ENCODE data around the gene RPS6KA4.

Gene RPS6KA4

DNA sequence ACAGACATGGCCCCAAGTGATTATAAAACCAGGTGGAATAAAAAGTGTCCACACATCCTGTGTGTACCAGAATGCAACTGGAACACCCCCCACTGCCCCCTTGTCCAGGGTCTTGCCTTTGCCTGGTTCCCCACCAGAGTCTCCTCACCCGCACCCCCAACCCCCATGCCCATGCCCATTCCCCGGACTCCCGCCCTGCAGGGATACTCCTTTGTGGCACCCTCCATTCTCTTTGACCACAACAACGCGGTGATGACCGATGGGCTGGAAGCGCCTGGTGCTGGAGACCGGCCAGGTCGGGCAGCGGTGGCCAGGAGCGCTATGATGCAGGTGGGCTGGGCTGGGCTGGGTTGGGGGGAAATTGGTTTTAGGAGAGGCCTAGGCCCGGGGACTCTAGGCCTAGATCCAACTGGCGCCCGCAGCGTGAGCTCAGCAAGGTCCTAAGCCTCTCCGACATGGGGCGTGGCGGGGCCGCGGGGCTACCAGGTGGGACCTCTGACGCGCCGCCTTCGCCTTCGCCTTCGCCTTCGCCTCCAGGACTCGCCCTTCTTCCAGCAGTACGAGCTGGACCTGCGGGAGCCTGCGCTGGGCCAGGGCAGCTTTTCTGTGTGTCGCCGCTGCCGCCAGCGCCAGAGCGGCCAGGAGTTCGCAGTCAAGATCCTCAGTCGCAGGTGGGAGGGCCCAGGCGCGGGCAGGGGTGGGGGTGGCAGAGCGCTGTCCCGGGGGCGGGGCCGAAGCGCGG is 9.1 kb downstream of the RPS6KA4 start:
- no peak for DNase-seq

DNA sequence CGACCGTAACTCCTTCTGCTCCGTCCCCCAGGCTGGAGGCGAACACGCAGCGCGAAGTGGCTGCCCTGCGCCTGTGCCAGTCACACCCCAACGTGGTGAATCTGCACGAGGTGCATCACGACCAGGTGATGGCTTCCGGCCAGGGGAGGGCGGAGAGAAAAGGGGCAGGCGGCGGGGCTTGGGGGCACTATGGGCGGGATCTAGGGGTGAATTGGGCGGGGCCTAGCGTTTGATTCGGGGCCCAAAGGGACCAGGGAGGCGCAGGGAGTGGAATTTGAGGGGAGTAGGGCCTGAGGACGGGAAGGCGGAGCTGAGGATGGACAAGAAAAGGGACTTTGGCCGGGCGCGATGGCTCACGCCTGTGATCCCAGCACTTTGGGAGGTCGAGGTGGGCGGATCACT is 9.7 kb downstream of the RPS6KA4 start:
- no peak for DNase-seq

DNA sequence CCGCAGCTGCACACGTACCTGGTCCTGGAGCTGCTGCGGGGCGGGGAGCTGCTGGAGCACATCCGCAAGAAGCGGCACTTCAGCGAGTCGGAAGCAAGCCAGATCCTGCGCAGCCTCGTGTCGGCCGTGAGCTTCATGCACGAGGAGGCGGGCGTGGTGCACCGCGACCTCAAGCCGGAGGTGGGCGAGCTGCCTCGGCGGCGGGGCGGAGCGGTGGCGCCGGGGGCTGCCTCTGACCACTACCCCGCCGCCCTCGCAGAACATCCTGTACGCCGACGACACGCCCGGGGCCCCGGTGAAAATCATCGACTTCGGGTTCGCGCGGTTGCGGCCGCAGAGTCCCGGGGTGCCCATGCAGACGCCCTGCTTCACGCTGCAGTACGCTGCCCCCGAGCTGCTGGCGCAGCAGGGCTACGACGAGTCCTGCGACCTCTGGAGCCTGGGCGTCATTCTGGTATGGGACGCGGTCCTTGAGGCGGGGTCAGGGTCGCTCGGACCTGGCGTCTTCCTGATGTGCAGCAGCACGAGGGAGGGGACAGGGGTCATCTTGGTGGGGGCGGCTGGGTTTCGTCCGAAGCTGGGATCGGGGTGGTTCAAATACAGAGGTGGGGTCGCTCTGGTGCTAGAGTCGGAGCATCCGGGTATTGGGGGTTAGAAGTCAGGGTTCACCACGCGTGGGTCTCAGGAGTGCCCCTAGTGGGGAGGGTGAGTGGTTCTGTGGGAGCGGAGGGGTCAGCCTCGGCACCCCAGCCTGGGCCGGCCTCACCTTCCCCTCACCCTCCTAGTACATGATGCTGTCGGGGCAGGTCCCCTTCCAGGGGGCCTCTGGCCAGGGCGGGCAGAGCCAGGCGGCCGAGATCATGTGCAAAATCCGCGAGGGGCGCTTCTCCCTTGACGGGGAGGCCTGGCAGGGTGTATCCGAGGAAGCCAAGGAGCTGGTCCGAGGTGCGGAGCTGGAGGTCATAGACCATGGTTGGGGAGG is 10.8 kb downstream of the RPS6KA4 start:
- DNase-seq = no peak

GRCh38 chr11:64371201-64371600 is 12.2 kb downstream of the RPS6KA4 start:
- DNase-seq = no peak

DNA sequence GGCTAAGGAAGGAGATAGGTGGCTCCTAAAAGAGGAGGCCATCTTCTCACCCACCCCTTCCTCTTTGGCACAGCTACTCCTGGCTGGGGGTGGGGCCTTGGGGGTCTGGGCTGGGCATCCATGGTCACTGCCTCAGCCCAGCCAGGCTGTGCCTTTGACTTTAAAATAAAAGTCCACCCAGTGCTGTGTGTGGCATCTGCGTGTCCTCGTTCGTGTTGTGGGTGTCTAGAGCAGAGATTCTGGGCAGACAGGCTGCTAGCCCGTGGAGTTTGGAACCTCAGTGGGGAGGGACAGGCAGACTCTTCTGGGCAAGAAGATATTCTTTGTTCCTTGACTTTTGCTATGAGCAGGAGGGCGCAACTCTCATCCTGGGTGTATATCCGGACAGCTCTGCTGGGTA is 13.1 kb downstream of the RPS6KA4 start:
- DNase-seq = no peak

- DNase-seq = peak in 12 of 14 donors; percentile 19 to 99 (median 56)
These were observed 14.0 kb downstream of the RPS6KA4 start for GRCh38 chr11:64372802-64373597.

GRCh38 chr11:64373598-64373974 is 14.6 kb downstream of the RPS6KA4 start:
- no peak for DNase-seq

DNA sequence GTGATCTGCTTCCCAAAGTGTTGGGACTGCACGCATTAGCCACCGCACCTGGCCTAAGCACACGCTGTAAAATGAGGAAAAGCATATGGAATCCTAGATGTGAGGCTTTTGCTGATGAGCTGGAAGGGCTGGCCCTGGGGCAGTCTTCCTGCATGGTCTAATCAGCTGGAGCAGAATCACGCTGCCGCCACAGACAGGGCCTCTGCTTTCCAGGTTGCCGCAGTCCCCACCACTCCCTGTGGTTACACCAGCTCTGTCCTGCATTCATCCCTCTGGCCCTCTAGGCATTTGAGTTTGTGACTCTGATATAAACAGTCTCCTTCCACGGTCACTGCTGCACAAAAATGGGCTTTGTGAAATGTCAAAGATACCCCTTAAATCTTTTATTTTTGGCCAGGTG is 17.1 kb downstream of the RPS6KA4 start:
- no peak for DNase-seq

- DNase-seq = peak in 3 of 14 donors; percentile 16 to 95 (median 29)
These were observed 19.4 kb downstream of the RPS6KA4 start for GRCh38 chr11:64378335-64378880.

DNA sequence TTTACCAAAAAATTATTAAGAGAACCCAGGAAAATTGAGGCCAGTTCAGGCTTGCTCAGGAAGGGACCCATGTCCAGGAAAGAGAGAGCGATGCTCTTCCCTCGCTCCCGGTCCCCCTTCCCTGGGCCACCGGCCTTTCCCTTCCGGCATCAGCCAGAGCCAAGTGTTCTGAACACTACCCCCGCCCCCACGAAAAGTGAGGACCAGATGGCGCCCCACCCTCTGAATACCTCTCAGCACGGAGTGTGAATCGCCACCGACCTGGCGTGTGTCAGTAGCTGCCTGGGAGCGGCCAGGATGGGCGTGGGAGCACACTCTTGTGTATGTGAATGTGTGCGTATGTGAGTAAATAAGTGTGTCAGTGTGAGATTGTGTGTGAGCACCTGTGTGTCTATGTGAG is 20.2 kb downstream of the RPS6KA4 start:
- DNase-seq = peak in 2 of 14 donors; percentile 27 to 92

GRCh38 chr11:64379817-64380709 is 21.1 kb downstream of the RPS6KA4 start:
- DNase-seq = peak in 1 of 14 donors; percentile 36

GRCh38 chr11:64381350-64381749 is 22.4 kb downstream of the RPS6KA4 start:
- DNase-seq = no peak

GRCh38 chr11:64382047-64382446 is 23.1 kb downstream of the RPS6KA4 start:
- DNase-seq = no peak

- no peak for DNase-seq
These were observed 23.6 kb downstream of the RPS6KA4 start for GRCh38 chr11:64382586-64382985.

GRCh38 chr11:64383580-64383979 is 24.6 kb downstream of the RPS6KA4 start:
- no peak for DNase-seq

DNA sequence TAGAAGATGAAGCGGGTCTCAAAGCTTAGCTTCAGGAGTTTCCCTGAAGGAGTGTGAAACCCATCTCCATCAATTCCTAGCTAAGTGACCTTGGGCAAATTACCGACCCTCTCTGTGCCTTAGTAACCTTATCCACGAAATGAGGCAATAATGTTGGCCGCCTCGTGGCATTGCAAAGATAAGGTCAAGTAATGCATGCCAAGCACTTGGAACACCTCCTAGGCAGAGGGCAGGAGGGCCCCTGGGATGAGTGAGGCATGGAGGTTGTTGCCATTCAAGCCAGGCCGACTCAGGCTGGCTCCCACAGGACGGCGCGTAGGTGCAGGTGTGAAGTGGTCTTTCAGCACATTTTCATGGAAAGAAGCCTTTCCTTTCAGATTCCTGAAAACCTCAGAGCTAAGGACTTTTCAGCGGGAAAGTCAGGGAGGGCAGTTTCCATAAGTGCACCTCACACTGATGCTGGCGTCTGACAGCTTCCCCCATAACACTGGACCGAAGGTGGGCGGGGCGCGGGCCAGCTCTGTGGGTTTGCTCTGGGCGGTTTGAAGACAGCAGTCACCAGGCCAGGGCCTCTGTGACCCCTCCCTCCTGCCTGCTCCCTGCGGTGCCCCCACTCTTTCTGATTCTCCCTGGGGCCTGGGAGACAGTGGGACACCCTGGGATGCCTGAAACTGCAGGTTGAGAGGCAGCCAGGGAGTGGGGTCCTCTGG is 25.2 kb downstream of the RPS6KA4 start:
- DNase-seq = peak in 1 of 14 donors; percentile 33

DNA sequence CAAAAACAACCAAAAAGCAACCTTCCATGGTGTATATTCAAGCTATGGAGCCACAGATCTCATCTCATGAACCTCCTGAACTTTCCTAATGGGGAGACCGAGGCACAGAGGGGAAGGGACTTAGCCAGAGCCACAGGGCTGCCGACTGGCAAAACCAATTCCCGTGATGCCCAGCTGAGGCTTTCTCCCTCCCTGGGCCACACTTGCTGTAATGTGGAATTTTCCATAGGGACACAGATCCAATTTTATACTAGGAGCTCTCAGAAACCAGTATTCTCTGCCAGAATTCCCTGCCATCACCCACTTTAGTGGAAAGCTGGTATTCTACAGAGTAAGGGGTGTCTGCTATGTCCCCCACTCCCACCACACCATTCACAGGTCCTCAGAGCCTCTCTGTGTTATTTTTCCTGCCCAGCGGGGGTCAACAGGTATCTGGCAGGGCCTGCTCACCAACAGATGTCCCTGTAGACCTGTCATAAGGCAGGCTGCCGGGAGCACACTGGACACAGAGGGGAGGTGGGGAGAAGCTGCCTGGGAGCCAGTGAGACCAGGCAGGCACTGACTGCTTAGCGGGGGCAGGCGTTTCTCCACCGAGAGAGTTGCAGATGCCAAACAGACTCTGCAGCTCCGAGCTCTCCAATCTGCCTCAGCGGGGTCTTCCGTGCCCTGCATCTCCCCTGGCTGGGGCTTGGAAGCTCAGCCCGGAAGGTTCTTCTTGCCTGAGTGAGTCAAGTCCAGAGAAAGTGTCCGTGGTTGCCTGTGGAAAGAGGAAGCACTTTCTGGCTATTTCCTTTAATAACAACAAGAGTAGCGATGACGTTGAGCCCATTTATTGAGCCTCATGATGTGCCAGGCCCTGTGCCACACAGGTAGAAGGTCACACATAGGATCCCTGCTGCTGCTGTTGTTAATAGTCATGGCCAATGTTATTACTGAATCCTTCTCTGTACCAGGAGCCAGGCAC is 26.3 kb downstream of the RPS6KA4 start:
- peak in 7 of 14 donors; percentile 15 to 97 (median 35) for DNase-seq

- DNase-seq = no peak
These were observed 27.2 kb downstream of the RPS6KA4 start for GRCh38 chr11:64385945-64386704.

DNA sequence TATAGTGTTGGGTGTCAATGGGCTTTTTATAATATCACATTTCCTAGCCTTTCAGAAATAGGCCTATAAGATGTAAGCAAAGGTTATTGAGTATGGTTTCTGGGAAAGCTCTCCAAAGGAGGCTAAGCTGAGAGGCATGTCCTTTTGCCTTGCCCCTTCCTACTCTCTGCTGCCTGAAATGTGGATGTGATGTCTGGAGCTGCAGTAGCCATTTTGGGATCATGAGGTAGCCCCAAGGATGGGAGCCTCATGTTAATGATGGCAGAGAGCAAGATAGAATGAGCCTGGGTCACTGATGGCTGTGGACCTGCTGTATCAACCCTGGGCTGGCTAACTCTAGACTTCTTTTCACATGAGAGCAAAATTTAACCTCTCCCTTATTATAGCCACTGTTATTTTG is 29.0 kb downstream of the RPS6KA4 start:
- DNase-seq = no peak

Data from C1 segment of cervical spinal cord (tissue), 14 donors.